CD14-positive monocyte (primary cell): ENCODE data around the gene C6orf15. TPM values are rescaled to one million over a fixed set of nuclear protein-coding genes. Genes with fewer than 3 reads are reported as not detected.

Experiments used
- DNase-seq, 3 donors: peaks; one replicate each; pipeline ENCODE4 v3.0.0-alpha.2; 2011 to 2022
- H2AFZ ChIP-seq: 2 replicates; pipeline ENCODE4 v1.6.0; 2012; ENCODE audit warnings: mild to moderate bottlenecking, low read depth, low read length, inconsistent platforms; ENCODE audit not compliant: insufficient read depth, poor library complexity, severe bottlenecking
- H3K27ac ChIP-seq, 2 donors: 1 replicate in 1 of 2; 2 replicates in 1 of 2; pipeline ENCODE4 v1.5.1; 2012 to 2013; ENCODE audit warnings: low read length in 2 of 2, control low read depth in 1 of 2, inconsistent platforms in 1 of 2, low read depth in 1 of 2, mild to moderate bottlenecking in 1 of 2
- H3K27me3 ChIP-seq, 2 donors: one replicate each; pipeline versions ENCODE4 v1.6.0 to v1.6.1; 2011 to 2013; ENCODE audit warnings: low read length in 2 of 2; ENCODE audit not compliant: control insufficient read depth in 2 of 2, insufficient read depth in 2 of 2
- H3K36me3 ChIP-seq, 2 donors: replicated peaks in 1 of 2; 1 replicate in 1 of 2; 2 replicates in 1 of 2; pipeline versions ENCODE4 v1.5.1 to v1.6.1; 2012 to 2013; ENCODE audit warnings: low read length in 2 of 2, control low read depth in 1 of 2, inconsistent platforms in 1 of 2, mild to moderate bottlenecking in 1 of 2; ENCODE audit not compliant: insufficient read depth in 2 of 2, control insufficient read depth in 1 of 2
- H3K4me1 ChIP-seq, 2 donors: 1 replicate in 1 of 2; 2 replicates in 1 of 2; pipeline versions ENCODE4 v1.5.1 to v1.6.1; 2012 to 2013; ENCODE audit warnings: low read length in 2 of 2, control low read depth in 1 of 2, inconsistent platforms in 1 of 2, mild to moderate bottlenecking in 1 of 2, moderate library complexity in 1 of 2; ENCODE audit not compliant: insufficient read depth in 2 of 2, control insufficient read depth in 1 of 2
- H3K4me2 ChIP-seq: replicated peaks from 2 replicates; pipeline ENCODE3; 2012; ENCODE audit warnings: low read length, moderate library complexity, mild to moderate bottlenecking; ENCODE audit not compliant: poor library complexity, severe bottlenecking; ENCODE audit errors: extremely low read depth
- H3K4me3 ChIP-seq, 3 experiments: fragments of 200-600 bp in 1 of 3; sonication (generic) in 1 of 3; replicated peaks in 1 of 3; 1 replicate in 2 of 3; 2 replicates in 1 of 3; pipeline ENCODE4 v1.5.1; 2011 to 2013; ENCODE audit warnings: low read length in 3 of 3, mild to moderate bottlenecking in 3 of 3, control low read depth in 2 of 3, low read depth in 2 of 3, inconsistent platforms in 1 of 3, moderate library complexity in 1 of 3
- H3K79me2 ChIP-seq: 2 replicates; pipeline ENCODE4 v1.6.0; 2012; ENCODE audit warnings: mild to moderate bottlenecking, control low read depth, inconsistent platforms, low read length, moderate library complexity; ENCODE audit not compliant: insufficient read depth
- H3K9ac ChIP-seq: 2 replicates; pipeline ENCODE4 v1.6.0; 2017; ENCODE audit warnings: low read length, mild to moderate bottlenecking; ENCODE audit not compliant: insufficient read depth, poor library complexity, severe bottlenecking
- H3K9me3 ChIP-seq, 2 donors: replicated peaks in 1 of 2; 1 replicate in 1 of 2; 2 replicates in 1 of 2; pipeline versions ENCODE4 v1.5.1 to v1.6.1; 2012 to 2013; ENCODE audit warnings: low read length in 2 of 2, control low read depth in 1 of 2; ENCODE audit not compliant: control insufficient read depth in 1 of 2, insufficient read depth in 1 of 2
- H4K20me1 ChIP-seq: 2 replicates; pipeline ENCODE4 v1.6.0; 2012; ENCODE audit warnings: mild to moderate bottlenecking, low read length, control low read depth, moderate library complexity; ENCODE audit not compliant: insufficient read depth
- H3K27ac Mint-ChIP-seq, 7 donors: one replicate each; pipeline ENCODE4 v1.8.0; 2020; ENCODE audit warnings: mild to moderate bottlenecking in 7 of 7, mixed read lengths in 7 of 7, moderate library complexity in 6 of 7, inconsistent platforms in 2 of 7
- H3K27me3 Mint-ChIP-seq, 3 donors: one replicate each; pipeline ENCODE4 v1.8.0; 2021 to 2022; ENCODE audit warnings: low read depth in 3 of 3, mild to moderate bottlenecking in 3 of 3, mixed read lengths in 3 of 3, moderate library complexity in 3 of 3, inconsistent platforms in 1 of 3
- H3K36me3 Mint-ChIP-seq, 2 donors: one replicate each; pipeline ENCODE4 v1.8.0; 2020; ENCODE audit warnings: mixed read lengths in 2 of 2, inconsistent platforms in 1 of 2, mild to moderate bottlenecking in 1 of 2
- H3K4me1 Mint-ChIP-seq: one replicate; pipeline ENCODE4 v1.8.0; 2020; ENCODE audit warnings: mild to moderate bottlenecking, mixed read lengths
- H3K4me3 Mint-ChIP-seq, 2 donors: one replicate each; pipeline ENCODE4 v1.8.0; 2020; ENCODE audit warnings: mild to moderate bottlenecking in 2 of 2, mixed read lengths in 2 of 2, moderate library complexity in 1 of 2
- H3K9me3 Mint-ChIP-seq, 7 donors: one replicate each; pipeline ENCODE4 v1.8.0; 2020 to 2022; ENCODE audit warnings: mixed read lengths in 7 of 7, mild to moderate bottlenecking in 6 of 7, moderate library complexity in 6 of 7, inconsistent platforms in 2 of 7
- WGBS: methylation state at CpG from one replicate; pipeline ENCODE4 v1.1.5; 2013; ENCODE audit warnings: missing lambda C conversion rate; ENCODE audit not compliant: insufficient coverage; 5-methylcytosine and 5-hydroxymethylcytosine counted together
- intact Hi-C, 2 donors: fragments of 100-400 bp; cut with micrococcal nuclease; formaldehyde crosslinking; loops; one replicate each; pipeline versions ENCODE4 v1.15.0 to v1.15.1; 2023
- polyA plus RNA-seq, 3 donors: library from polyadenylated mRNA; depleted of rRNA in 1 of 3; unstranded in 2 of 3; stranded (reverse) in 1 of 3; fragments of 300-500 nt in 2 of 3; fragments of >200 nt in 1 of 3; fragmentation: Illumina TruSeq in 2 of 3; gene quantifications; 1 replicate in 2 of 3; 2 replicates in 1 of 3; pipeline ENCODE4 v1.2.3, GENCODE V29; 2012 to 2021
- TF ChIP-seq, protein P1 (sequence below): fragments of 200-600 bp; IDR thresholded peaks from one replicate; pipeline ENCODE4 v1.8.0; 2022; ENCODE audit warnings: antibody characterized with exemption, mild to moderate bottlenecking

Gene C6orf15
- polyA plus RNA-seq, 3 donors: not detected

- WGBS: 83% methylated on average over 12 of the region's 16 CpGs
- Histone ChIP-seq H3K27me3 (no peaks in the 10 kb centered on the region), H3K4me1 (no peaks in the 10 kb centered on the region), H4K20me1 (no peaks in the 10 kb centered on the region), H3K9me3 (no peaks in the 10 kb centered on the region), H3K4me3 (no peak overlapping the region), H3K79me2 (no peaks in the 10 kb centered on the region), H3K4me2 (no peak overlapping the region), H3K9ac (no peak overlapping the region), H3K27ac (no peak overlapping the region), H2AFZ (no peak overlapping the region), H3K36me3 (no peaks in the 10 kb centered on the region)
- H3K27me3 Mint-ChIP-seq: peaks cover 4 to 13% (median 7%) of the 10 kb centered on the region in 3 donors
- no peaks in the 10 kb centered on the region for H3K36me3 Mint-ChIP-seq
- H3K9me3 Mint-ChIP-seq: peaks cover 0 to 2% (median 0%) of the 10 kb centered on the region in 7 donors
- intact Hi-C loops: no loop called here
- H3K4me1 Mint-ChIP-seq: peaks cover 8% of the 10 kb centered on the region
- DNase-seq: no peak
- H3K27ac Mint-ChIP-seq: no peak overlapping the region
- no peak overlapping the region for H3K4me3 Mint-ChIP-seq
- TF ChIP-seq, protein P1, sequence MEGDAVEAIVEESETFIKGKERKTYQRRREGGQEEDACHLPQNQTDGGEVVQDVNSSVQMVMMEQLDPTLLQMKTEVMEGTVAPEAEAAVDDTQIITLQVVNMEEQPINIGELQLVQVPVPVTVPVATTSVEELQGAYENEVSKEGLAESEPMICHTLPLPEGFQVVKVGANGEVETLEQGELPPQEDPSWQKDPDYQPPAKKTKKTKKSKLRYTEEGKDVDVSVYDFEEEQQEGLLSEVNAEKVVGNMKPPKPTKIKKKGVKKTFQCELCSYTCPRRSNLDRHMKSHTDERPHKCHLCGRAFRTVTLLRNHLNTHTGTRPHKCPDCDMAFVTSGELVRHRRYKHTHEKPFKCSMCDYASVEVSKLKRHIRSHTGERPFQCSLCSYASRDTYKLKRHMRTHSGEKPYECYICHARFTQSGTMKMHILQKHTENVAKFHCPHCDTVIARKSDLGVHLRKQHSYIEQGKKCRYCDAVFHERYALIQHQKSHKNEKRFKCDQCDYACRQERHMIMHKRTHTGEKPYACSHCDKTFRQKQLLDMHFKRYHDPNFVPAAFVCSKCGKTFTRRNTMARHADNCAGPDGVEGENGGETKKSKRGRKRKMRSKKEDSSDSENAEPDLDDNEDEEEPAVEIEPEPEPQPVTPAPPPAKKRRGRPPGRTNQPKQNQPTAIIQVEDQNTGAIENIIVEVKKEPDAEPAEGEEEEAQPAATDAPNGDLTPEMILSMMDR: no peak
Observed at GRCh38 chr6:31122791-31123706, 10.7 kb upstream of the C6orf15 start.

- Mint-ChIP-seq H3K27me3 (peaks cover 6 to 14% (median 7%) of the 10 kb centered on the region in 3 donors), H3K27ac (peak overlapping the region in 2 of 7 donors; percentile 29 to 36), H3K4me3 (no peak overlapping the region), H3K4me1 (peaks cover 8% of the 10 kb centered on the region), H3K9me3 (peaks cover 0 to 2% (median 0%) of the 10 kb centered on the region in 7 donors), H3K36me3 (no peaks in the 10 kb centered on the region)
- H3K27me3 ChIP-seq: no peaks in the 10 kb centered on the region
- intact Hi-C loops: no loop called here
- no peak overlapping the region for H3K27ac ChIP-seq
- H2AFZ ChIP-seq: no peak overlapping the region
- WGBS: 93% methylated on average over 8 of the region's 12 CpGs
- no peaks in the 10 kb centered on the region for H4K20me1 ChIP-seq
- no peak overlapping the region for H3K9ac ChIP-seq
- no peak for DNase-seq
- no peaks in the 10 kb centered on the region for H3K36me3 ChIP-seq
- H3K79me2 ChIP-seq: no peaks in the 10 kb centered on the region
- TF ChIP-seq, protein P1: no peak
- H3K4me3 ChIP-seq: no peak overlapping the region
- no peaks in the 10 kb centered on the region for H3K4me1 ChIP-seq
- no peak overlapping the region for H3K4me2 ChIP-seq
- no peaks in the 10 kb centered on the region for H3K9me3 ChIP-seq
Observed at GRCh38 chr6:31121131-31121790, 8.9 kb upstream of the C6orf15 start.
